K562 (cell line): Measurements from ENCODE around the gene CREB3L2. TPM values are rescaled to one million over a fixed set of nuclear protein-coding genes. Genes with fewer than 3 reads are reported as not detected.
"Not testable (repeated sequence)": the region's sequence is repeated elsewhere in the genome, so short reads cannot be mapped to it uniquely, and the experiment has no call there.

Experiments used
- ATAC-seq: fragments of 200-7000 bp; cut with Tn5 transposase; 3 replicates; pipeline ENCODE4 v1.9.1; 2020; ENCODE audit warnings: moderate library complexity
- BruUV-seq: library from RNA; stranded (reverse); fragments of 400-500 nt; replicated peaks from 2 replicates; lab custom pipeline; 2021; lab: Mats Ljungman, UMichigan
- CTCF ChIA-PET: fragments of 300-600 bp; formaldehyde crosslinking; extraction: SDS; loops from one replicate; lab custom pipeline; 2021; ENCODE audit warnings: low intra/inter-chr PET ratio; lab: Yijun Ruan, JAX
- POLR2A ChIA-PET: fragments of 300-600, 350-650 bp; sonication (Branson Sonifier 250); formaldehyde crosslinking; extraction: SDS; loops from one replicate; lab custom pipeline; 2021; ENCODE audit warnings: antibody characterized with exemption, inconsistent platforms; lab: Yijun Ruan, JAX
- DNase-seq, 4 experiments: peaks; one replicate each; pipeline versions ENCODE4 v3.0.0 to v3.0.0-alpha.2; 2011 to 2018; ENCODE audit warnings: low spot score in 3 of 4, mixed read lengths in 3 of 4; ENCODE audit errors: extremely low read depth in 1 of 4
- FAIRE-seq: peaks from 2 replicates; lab custom pipeline; 2011; peaks lifted over from hg19 to GRCh38; lab: Jason Lieb, UNC
- H2AFZ ChIP-seq: 2 replicates; pipeline ENCODE4 v1.6.0; 2011; ENCODE audit warnings: low read depth, low read length, control low read depth, inconsistent platforms
- H3K27ac ChIP-seq: fragments of 200-600 bp; 3 replicates; pipeline ENCODE4 v1.8.0; 2011; ENCODE audit warnings: low read depth, mild to moderate bottlenecking, control low read depth, inconsistent platforms, low read length, moderate library complexity, mixed read lengths; ENCODE audit errors: extremely low read depth
- H3K27me3 ChIP-seq, 2 experiments: fragments of 300-600 bp in 1 of 2; 2 replicates in 1 of 2; 3 replicates in 1 of 2; pipeline versions ENCODE4 v1.6.0 to v1.8.0; 2011; ENCODE audit warnings: inconsistent platforms in 2 of 2, low read length in 2 of 2, mild to moderate bottlenecking in 1 of 2, mixed read lengths in 1 of 2, moderate library complexity in 1 of 2; ENCODE audit not compliant: control insufficient read depth in 2 of 2, insufficient read depth in 2 of 2
- H3K36me3 ChIP-seq: fragments of 300-600 bp; 3 replicates; pipeline ENCODE4 v1.8.0; 2011; ENCODE audit warnings: mild to moderate bottlenecking, low read length, inconsistent platforms; ENCODE audit not compliant: control insufficient read depth, insufficient read depth
- H3K4me1 ChIP-seq, 2 experiments: fragments of 200-600 bp in 1 of 2; replicated peaks in 1 of 2; 2 replicates in 1 of 2; 3 replicates in 1 of 2; pipeline versions ENCODE4 v1.5.1 to v1.8.0; 2011; ENCODE audit warnings: inconsistent platforms in 2 of 2, low read length in 2 of 2, mild to moderate bottlenecking in 1 of 2, mixed read lengths in 1 of 2, moderate library complexity in 1 of 2; ENCODE audit not compliant: control insufficient read depth in 2 of 2, insufficient read depth in 2 of 2
- H3K4me2 ChIP-seq: 2 replicates; pipeline ENCODE4 v1.6.1; 2011; ENCODE audit warnings: low read length, control low read depth, inconsistent platforms, mixed read lengths; ENCODE audit not compliant: insufficient read depth
- H3K4me3 ChIP-seq: fragments of 200-600 bp; sonication (generic), shearing (Covaris generic); 2 replicates; pipeline ENCODE4 v1.5.1; 2016; ENCODE audit warnings: control low read depth, inconsistent platforms
- H3K79me2 ChIP-seq: fragments of 200-600 bp; 3 replicates; pipeline ENCODE4 v1.8.0; 2011; ENCODE audit warnings: low read length, inconsistent platforms; ENCODE audit not compliant: control insufficient read depth, insufficient read depth
- H3K9ac ChIP-seq, 2 experiments: 2 replicates each; pipeline versions ENCODE4 v1.6.0 to v1.6.1; 2011; ENCODE audit warnings: low read depth in 2 of 2, low read length in 2 of 2, control low read depth in 1 of 2, inconsistent platforms in 1 of 2, mild to moderate bottlenecking in 1 of 2, mixed read lengths in 1 of 2; ENCODE audit not compliant: insufficient read depth in 1 of 2
- H3K9me1 ChIP-seq: one replicate; pipeline ENCODE4 v1.6.0; 2011; ENCODE audit warnings: inconsistent platforms, mild to moderate bottlenecking, low read length, moderate library complexity; ENCODE audit not compliant: control insufficient read depth, insufficient read depth
- H3K9me3 ChIP-seq: replicated peaks from 2 replicates; pipeline ENCODE4 v1.5.1; 2011; ENCODE audit warnings: low read depth, low read length, inconsistent platforms; ENCODE audit not compliant: control insufficient read depth, insufficient read depth
- H4K20me1 ChIP-seq: replicated peaks from 2 replicates; pipeline ENCODE4 v1.6.1; 2011; ENCODE audit warnings: low read length, inconsistent platforms, mixed read lengths; ENCODE audit not compliant: control insufficient read depth, insufficient read depth
- CC2D1A ChIP-seq: fragments of 450-650 bp; IDR thresholded peaks from 2 replicates; pipeline ENCODE4 v1.6.1; 2017; ENCODE audit warnings: mild to moderate bottlenecking
- CHD2 ChIP-seq: IDR thresholded peaks from 2 replicates; pipeline ENCODE4 v1.6.1; 2011; ENCODE audit warnings: low read depth, low read length
- FUS ChIP-seq: fragments of 200-400 bp; formaldehyde crosslinking; optimal IDR thresholded peaks from 2 replicates; pipeline ENCODE3; 2017; ENCODE audit warnings: low read depth, low read length
- LCOR ChIP-seq: sonication (generic); formaldehyde crosslinking; IDR thresholded peaks from 2 replicates; pipeline ENCODE4 v1.8.0; 2022; ENCODE audit warnings: mild to moderate bottlenecking, missing genetic modification reagents
- RBM25 ChIP-seq: fragments of 200-400 bp; formaldehyde crosslinking; IDR thresholded peaks from 2 replicates; pipeline ENCODE4 v1.6.1; 2018; ENCODE audit warnings: low read length, low read depth, moderate library complexity; ENCODE audit not compliant: severe bottlenecking
- WGBS: fragments of 100-300 bp; shearing (Covaris generic); methylation state at CpG from one replicate; pipeline ENCODE4 v1.1.6; 2016; ENCODE audit warnings: low coverage, mixed read lengths; ENCODE audit not compliant: insufficient coverage; ENCODE audit errors: missing lambda C conversion rate; 5-methylcytosine and 5-hydroxymethylcytosine counted together
- in situ Hi-C: fragments of 300-500 bp; cut with MboI; formaldehyde crosslinking; loops from 4 replicates; pipeline ENCODE4 v1.15.0; 2018; ENCODE audit warnings: inconsistent platforms, mixed read lengths
- intact Hi-C: fragments of 100-400 bp; cut with micrococcal nuclease; formaldehyde crosslinking; loops from 2 replicates; pipeline ENCODE4 v1.14.2; 2022
- polyA plus RNA-seq, 8 experiments: library from polyadenylated mRNA; depleted of rRNA in 4 of 8; stranded (reverse) in 5 of 8; unstranded in 3 of 8; fragments of >200 nt; fragmentation: Nextera tagmentation in 2 of 8; fragmentation: Illumina TruSeq in 1 of 8; extraction: Ambion mirVana in 2 of 8; extraction: Trizol in 1 of 8; gene quantifications; 2 replicates each; pipeline versions ENCODE4 v1.2.1 to v1.2.3, GENCODE V29; 2011 to 2014; ENCODE audit warnings: inconsistent platforms in 1 of 8, missing spikeins in 1 of 8
- total RNA-seq, 7 experiments: library from RNA; depleted of rRNA in 6 of 7; stranded (reverse); fragments of >200 nt in 6 of 7; fragmentation: Illumina TruSeq in 2 of 7; extraction: Trizol in 2 of 7; gene quantifications; 2 replicates each; pipeline versions ENCODE4 v1.2.1 to v1.2.3, GENCODE V29; 2011 to 2021; ENCODE audit warnings: low replicate concordance in 1 of 7

CREB3L2 gene
- total and polyA plus RNA-seq, 9 of the 15 experiments (the other 6 are each of a cell fraction or from before 2014, with no cell fraction given), result 7.1 to 45.6 (median 15.8) TPM

DNA sequence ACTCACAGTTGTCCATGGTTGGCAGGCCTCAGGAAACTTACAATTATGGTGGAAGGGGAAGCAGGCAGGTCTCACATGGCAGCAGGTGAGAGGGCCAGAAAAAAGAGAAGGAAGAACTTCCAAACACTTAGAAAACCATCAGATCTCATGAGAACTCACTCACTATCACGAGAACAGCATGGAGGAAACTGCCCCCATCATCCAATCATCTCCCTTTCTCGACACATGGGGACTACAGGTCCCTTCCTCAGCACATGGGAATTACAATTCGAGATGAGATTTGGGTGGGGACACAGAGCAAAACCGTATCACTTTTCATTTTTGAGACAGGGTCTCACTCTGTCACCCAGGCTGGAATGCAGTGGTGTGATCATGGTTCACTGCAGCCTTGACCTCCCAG is 12.3 kb upstream of the CREB3L2 start:
- BruUV-seq, H3K4me1 ChIP-seq, DNase-seq, H3K9ac ChIP-seq, H3K27me3 ChIP-seq, intact Hi-C loops, FAIRE-seq, H3K4me2 ChIP-seq, H2AFZ ChIP-seq, H3K79me2 ChIP-seq, in situ Hi-C loops, H3K4me3 ChIP-seq, H3K27ac ChIP-seq, H3K9me3 ChIP-seq, CTCF ChIA-PET, H4K20me1 ChIP-seq, H3K9me1 ChIP-seq, H3K36me3 ChIP-seq: not testable (repeated sequence)
- TF ChIP-seq CHD2, result peak; percentile 65
- TF ChIP-seq CC2D1A, result 0 out of 2 replicates have a peak, but pooled peaks have one; percentile 25
- POLR2A ChIA-PET, result interaction anchor here (1.0 to 1.8 kb wide), 2 partner anchors 110 to 135 kb away, joined by 3 to 4 read pairs; no protein-coding TSS in a partner anchor
- WGBS, result 9% methylated on average over 4 of the region's 4 CpGs
- ATAC-seq, result peak; percentile 32; the same call in 2 of the 3 replicates

DNA sequence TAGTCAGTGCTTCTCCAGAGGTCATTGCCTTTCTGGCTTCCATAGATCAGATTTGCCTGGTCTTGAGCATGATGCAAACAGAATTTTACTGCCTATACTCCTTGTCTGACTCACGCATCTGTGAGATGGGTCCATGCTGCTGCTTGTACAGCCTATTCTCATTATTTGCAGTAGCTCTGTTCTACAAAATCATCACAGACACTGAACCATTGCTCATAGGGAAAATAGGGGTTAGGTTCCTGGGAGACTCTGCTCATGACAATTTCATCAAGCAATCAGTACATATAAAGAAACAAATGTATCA is 7.4 kb upstream of the CREB3L2 start:
- in situ Hi-C loops, result loop anchor here (5.0 kb wide), 1 partner anchor 352 kb away; no protein-coding TSS in a partner anchor
- FAIRE-seq, result no peak

More for the DNA sequence above, 7.4 kb upstream of the CREB3L2 start:
- ChIA-PET CTCF (interaction anchor here (0.6 to 3.7 kb wide), 7 partner anchors 94 to 729 kb away, joined by 3 to 63 read pairs (median 3); no protein-coding TSS in a partner anchor), POLR2A (interaction anchor here (2.1 kb wide), 1 partner anchor 10 kb away, joined by 4 read pairs; no protein-coding TSS in a partner anchor)
- no peaks in the 10 kb centered on the region for H3K9me1 ChIP-seq
- H3K9ac ChIP-seq, result no peak overlapping the region
- BruUV-seq, result no TSS peak
- intact Hi-C loops, result loop anchor here (2.0 to 10.0 kb wide), 2 partner anchors 245 to 403 kb away; no protein-coding TSS in a partner anchor
- 17% methylated on average over 1 of the region's 1 CpG for WGBS
- DNase-seq, result no peak
- no peaks in the 10 kb centered on the region for H3K27me3 ChIP-seq
- H3K9me3 ChIP-seq, result no peaks in the 10 kb centered on the region
- H4K20me1 ChIP-seq, result no peaks in the 10 kb centered on the region
- TF ChIP-seq LCOR (CRISPR knock-in tag) (0 out of 2 replicates have a peak, but pooled peaks have one; percentile 4), FUS (no peak), RBM25 (peak; percentile 28)
- no peaks in the 10 kb centered on the region for H3K79me2 ChIP-seq
- H3K36me3 ChIP-seq, result no peaks in the 10 kb centered on the region
- H3K4me3 ChIP-seq, result no peak overlapping the region
- no peak overlapping the region for H3K4me2 ChIP-seq
- ATAC-seq, result peak; percentile 27
- H3K4me1 ChIP-seq, result peaks cover 0 to 3% of the 10 kb centered on the region in 2 experiments; a peak in 2 of 5 replicates
- H2AFZ ChIP-seq, result no peak overlapping the region
- no peak overlapping the region for H3K27ac ChIP-seq
